K562 (cell line): ENCODE results near the gene CCDC50. TPM values are rescaled to one million over a fixed set of nuclear protein-coding genes. Genes with fewer than 3 reads are reported as not detected.

Experiments
- ATAC-seq: fragments of 200-7000 bp; cut with Tn5 transposase; 3 replicates; pipeline ENCODE4 v1.9.1; 2020; ENCODE audit warnings: moderate library complexity
- BruUV-seq: library from RNA; stranded (reverse); fragments of 400-500 nt; replicated peaks from 2 replicates; lab custom pipeline; 2021; lab: Mats Ljungman, UMichigan
- CTCF ChIA-PET: fragments of 300-600 bp; formaldehyde crosslinking; extraction: SDS; loops from one replicate; lab custom pipeline; 2021; ENCODE audit warnings: low intra/inter-chr PET ratio; lab: Yijun Ruan, JAX
- POLR2A ChIA-PET: fragments of 300-600, 350-650 bp; sonication (Branson Sonifier 250); formaldehyde crosslinking; extraction: SDS; loops from one replicate; lab custom pipeline; 2021; ENCODE audit warnings: antibody characterized with exemption, inconsistent platforms; lab: Yijun Ruan, JAX
- DNase-seq, 4 experiments: peaks; one replicate each; pipeline versions ENCODE4 v3.0.0 to v3.0.0-alpha.2; 2011 to 2018; ENCODE audit warnings: low spot score in 3 of 4, mixed read lengths in 3 of 4; ENCODE audit errors: extremely low read depth in 1 of 4
- FAIRE-seq: peaks from 2 replicates; lab custom pipeline; 2011; peaks lifted over from hg19 to GRCh38; lab: Jason Lieb, UNC
- H2AFZ ChIP-seq: 2 replicates; pipeline ENCODE4 v1.6.0; 2011; ENCODE audit warnings: low read depth, low read length, control low read depth, inconsistent platforms
- H3K27ac ChIP-seq: fragments of 200-600 bp; 3 replicates; pipeline ENCODE4 v1.8.0; 2011; ENCODE audit warnings: low read depth, mild to moderate bottlenecking, control low read depth, inconsistent platforms, low read length, moderate library complexity, mixed read lengths; ENCODE audit errors: extremely low read depth
- H3K27me3 ChIP-seq, 2 experiments: fragments of 300-600 bp in 1 of 2; 2 replicates in 1 of 2; 3 replicates in 1 of 2; pipeline versions ENCODE4 v1.6.0 to v1.8.0; 2011; ENCODE audit warnings: inconsistent platforms in 2 of 2, low read length in 2 of 2, mild to moderate bottlenecking in 1 of 2, mixed read lengths in 1 of 2, moderate library complexity in 1 of 2; ENCODE audit not compliant: control insufficient read depth in 2 of 2, insufficient read depth in 2 of 2
- H3K36me3 ChIP-seq: fragments of 300-600 bp; 3 replicates; pipeline ENCODE4 v1.8.0; 2011; ENCODE audit warnings: mild to moderate bottlenecking, low read length, inconsistent platforms; ENCODE audit not compliant: control insufficient read depth, insufficient read depth
- H3K4me1 ChIP-seq, 2 experiments: fragments of 200-600 bp in 1 of 2; replicated peaks in 1 of 2; 2 replicates in 1 of 2; 3 replicates in 1 of 2; pipeline versions ENCODE4 v1.5.1 to v1.8.0; 2011; ENCODE audit warnings: inconsistent platforms in 2 of 2, low read length in 2 of 2, mild to moderate bottlenecking in 1 of 2, mixed read lengths in 1 of 2, moderate library complexity in 1 of 2; ENCODE audit not compliant: control insufficient read depth in 2 of 2, insufficient read depth in 2 of 2
- H3K4me2 ChIP-seq: 2 replicates; pipeline ENCODE4 v1.6.1; 2011; ENCODE audit warnings: low read length, control low read depth, inconsistent platforms, mixed read lengths; ENCODE audit not compliant: insufficient read depth
- H3K4me3 ChIP-seq: fragments of 200-600 bp; sonication (generic), shearing (Covaris generic); 2 replicates; pipeline ENCODE4 v1.5.1; 2016; ENCODE audit warnings: control low read depth, inconsistent platforms
- H3K79me2 ChIP-seq: fragments of 200-600 bp; 3 replicates; pipeline ENCODE4 v1.8.0; 2011; ENCODE audit warnings: low read length, inconsistent platforms; ENCODE audit not compliant: control insufficient read depth, insufficient read depth
- H3K9ac ChIP-seq, 2 experiments: 2 replicates each; pipeline versions ENCODE4 v1.6.0 to v1.6.1; 2011; ENCODE audit warnings: low read depth in 2 of 2, low read length in 2 of 2, control low read depth in 1 of 2, inconsistent platforms in 1 of 2, mild to moderate bottlenecking in 1 of 2, mixed read lengths in 1 of 2; ENCODE audit not compliant: insufficient read depth in 1 of 2
- H3K9me1 ChIP-seq: one replicate; pipeline ENCODE4 v1.6.0; 2011; ENCODE audit warnings: inconsistent platforms, mild to moderate bottlenecking, low read length, moderate library complexity; ENCODE audit not compliant: control insufficient read depth, insufficient read depth
- H3K9me3 ChIP-seq: replicated peaks from 2 replicates; pipeline ENCODE4 v1.5.1; 2011; ENCODE audit warnings: low read depth, low read length, inconsistent platforms; ENCODE audit not compliant: control insufficient read depth, insufficient read depth
- H4K20me1 ChIP-seq: replicated peaks from 2 replicates; pipeline ENCODE4 v1.6.1; 2011; ENCODE audit warnings: low read length, inconsistent platforms, mixed read lengths; ENCODE audit not compliant: control insufficient read depth, insufficient read depth
- BHLHE40 ChIP-seq: IDR thresholded peaks from 2 replicates; pipeline ENCODE4 v1.6.1; 2011; ENCODE audit warnings: low read length, improper control_type of control experiment
- CHD4 ChIP-seq: fragments of 200-600 bp; sonication (generic); IDR thresholded peaks from 3 replicates; pipeline ENCODE4 v1.6.1; 2012; ENCODE audit warnings: low read depth, mild to moderate bottlenecking, mixed read lengths, low read length, inconsistent platforms; ENCODE audit not compliant: insufficient read depth, insufficient replicate concordance, poor library complexity, severe bottlenecking
- FOXA3 ChIP-seq, 2 experiments: fragments of 450-650 bp in 1 of 2; sonication (generic) in 1 of 2; formaldehyde crosslinking; IDR thresholded peaks in 1 of 2; conservative IDR thresholded peaks in 1 of 2; 2 replicates each; pipeline versions ENCODE4 v1.4.0 to v1.8.0; 2020 to 2022; ENCODE audit warnings: mild to moderate bottlenecking in 2 of 2, missing genetic modification reagents in 1 of 2
- PHTF2 ChIP-seq: fragments of 250-450 bp; sonication (Bioruptor Pico); IDR thresholded peaks from 2 replicates; pipeline ENCODE4 v1.5.0; 2021; ENCODE audit warnings: mild to moderate bottlenecking
- RHOXF2B ChIP-seq: fragments of 250-450 bp; sonication (Bioruptor Pico); conservative IDR thresholded peaks from 2 replicates; pipeline ENCODE4 v1.5.1; 2021
- ZC3H4 ChIP-seq: sonication (generic); formaldehyde crosslinking; IDR thresholded peaks from 2 replicates; pipeline ENCODE4 v1.9.0; 2021; ENCODE audit warnings: missing genetic modification reagents, borderline replicate concordance
- WGBS: fragments of 100-300 bp; shearing (Covaris generic); methylation state at CpG from one replicate; pipeline ENCODE4 v1.1.6; 2016; ENCODE audit warnings: low coverage, mixed read lengths; ENCODE audit not compliant: insufficient coverage; ENCODE audit errors: missing lambda C conversion rate; 5-methylcytosine and 5-hydroxymethylcytosine counted together
- in situ Hi-C: fragments of 300-500 bp; cut with MboI; formaldehyde crosslinking; loops from 4 replicates; pipeline ENCODE4 v1.15.0; 2018; ENCODE audit warnings: inconsistent platforms, mixed read lengths
- intact Hi-C: fragments of 100-400 bp; cut with micrococcal nuclease; formaldehyde crosslinking; loops from 2 replicates; pipeline ENCODE4 v1.14.2; 2022
- polyA plus RNA-seq, 8 experiments: library from polyadenylated mRNA; depleted of rRNA in 4 of 8; stranded (reverse) in 5 of 8; unstranded in 3 of 8; fragments of >200 nt; fragmentation: Nextera tagmentation in 2 of 8; fragmentation: Illumina TruSeq in 1 of 8; extraction: Ambion mirVana in 2 of 8; extraction: Trizol in 1 of 8; gene quantifications; 2 replicates each; pipeline versions ENCODE4 v1.2.1 to v1.2.3, GENCODE V29; 2011 to 2014; ENCODE audit warnings: inconsistent platforms in 1 of 8, missing spikeins in 1 of 8
- total RNA-seq, 7 experiments: library from RNA; depleted of rRNA in 6 of 7; stranded (reverse); fragments of >200 nt in 6 of 7; fragmentation: Illumina TruSeq in 2 of 7; extraction: Trizol in 2 of 7; gene quantifications; 2 replicates each; pipeline versions ENCODE4 v1.2.1 to v1.2.3, GENCODE V29; 2011 to 2021; ENCODE audit warnings: low replicate concordance in 1 of 7

Gene CCDC50
- total and polyA plus RNA-seq, 9 of the 15 experiments (the other 6 are each of a cell fraction or from before 2014, with no cell fraction given), result 8.4 to 63.4 (median 40.4) TPM

DNA sequence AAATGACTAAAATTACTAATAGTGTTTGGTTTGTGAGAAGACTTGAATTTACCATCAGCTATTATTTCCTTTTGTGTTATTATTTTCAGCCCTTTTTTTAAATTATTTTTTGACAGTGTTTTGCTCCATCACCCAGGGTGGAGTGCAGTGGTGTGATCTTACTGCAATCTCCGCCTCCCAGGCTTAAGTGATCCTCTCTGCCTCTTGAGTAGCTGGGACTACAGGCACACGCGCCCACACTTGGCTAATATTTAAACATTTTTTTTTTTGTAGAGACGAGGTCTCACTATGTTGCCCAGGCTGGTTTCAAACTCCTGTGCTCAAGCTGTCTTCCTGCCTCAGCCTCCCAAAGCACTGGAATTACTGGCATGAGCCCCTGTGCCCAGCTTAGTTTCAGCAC lies 32.8 kb downstream of the CCDC50 start:
- no peak overlapping the region for H3K27ac ChIP-seq
- in situ Hi-C loops, result no loop called here
- no peak for TF ChIP-seq BHLHE40
- TF ChIP-seq PHTF2 (CRISPR knock-in tag), result no peak
- TF ChIP-seq ZC3H4 (CRISPR knock-in tag), result no peak
- no peak for TF ChIP-seq RHOXF2B
- no peak for TF ChIP-seq FOXA3 (CRISPR knock-in tag; conservative IDR thresholded peaks at IDR 0.05 in 1 of 2, IDR thresholded peaks at IDR 0.05 in 1 of 2)
- TF ChIP-seq CHD4, result no peak
- H3K4me3 ChIP-seq, result no peak overlapping the region
- H3K9me3 ChIP-seq, result no peaks in the 10 kb centered on the region
- intact Hi-C loops, result no loop called here
- no peak for ATAC-seq
- FAIRE-seq, result no peak
- peaks cover 0 to 4% of the 10 kb centered on the region in 2 experiments; a peak in 2 of 5 replicates for H3K4me1 ChIP-seq
- ChIA-PET POLR2A (interaction anchor here (0.7 to 1.2 kb wide), 3 partner anchors 13 to 26 kb away, joined by 3 to 4 read pairs (median 3); no protein-coding TSS in a partner anchor), CTCF (no interaction called here)
- no TSS peak for BruUV-seq
- no peaks in the 10 kb centered on the region for H4K20me1 ChIP-seq
- DNase-seq, result no peak
- 95% methylated on average over 4 of the region's 4 CpGs for WGBS
- H3K9ac ChIP-seq, result no peak overlapping the region
- H3K79me2 ChIP-seq, result no peaks in the 10 kb centered on the region
- no peak overlapping the region for H2AFZ ChIP-seq
- H3K9me1 ChIP-seq, result no peaks in the 10 kb centered on the region
- peaks cover 67% of the 10 kb centered on the region for H3K36me3 ChIP-seq
- H3K4me2 ChIP-seq, result no peak overlapping the region
- H3K27me3 ChIP-seq, result no peaks in the 10 kb centered on the region
